Dermis microvascular lymphatic vessel endothelial cell (primary cell): Measurements from ENCODE around the gene NTF4. TPM values are rescaled to one million over a fixed set of nuclear protein-coding genes. Genes with fewer than 3 reads are reported as not detected.
"Not testable (repeated sequence)": the region's sequence is repeated elsewhere in the genome, so short reads cannot be mapped to it uniquely, and the experiment has no call there.

Source experiments
- DNase-seq, 2 donors: peaks; one replicate each; pipeline versions ENCODE4 v3.0.0 to v3.0.0-alpha.2; 2010; ENCODE audit warnings: low read depth in 2 of 2
- total RNA-seq: library from RNA; depleted of rRNA; stranded (reverse); fragments of >200 nt; gene quantifications from 2 replicates; pipeline ENCODE4 v1.2.1, GENCODE V29; 2014

The NTF4 gene
- total RNA-seq, 1 donor from 2014 or later, result not detected

GRCh38 chr19:49022116-49022515 lies 42.5 kb downstream of the NTF4 start:
- no peak for DNase-seq

- DNase-seq, result no peak
These were observed 43.4 kb downstream of the NTF4 start for GRCh38 chr19:49020931-49021895.

- DNase-seq, result no peak
These were observed 44.3 kb downstream of the NTF4 start for GRCh38 chr19:49020342-49020741.

- DNase-seq, result peak in 1 of 2 donors; percentile 42
These were observed 45.2 kb downstream of the NTF4 start for GRCh38 chr19:49019242-49019932.

- DNase-seq, result not testable (repeated sequence)
These were observed 46.0 kb downstream of the NTF4 start for GRCh38 chr19:49018388-49019241.

- peak; percentile 23 to 68 for DNase-seq
These were observed 46.8 kb downstream of the NTF4 start for GRCh38 chr19:49017666-49018351.

GRCh38 chr19:49017041-49017665 lies 47.5 kb downstream of the NTF4 start, which contains the start of gene LHB:
Gene LHB (minus strand): TSS chr19:49017091. CDS start chr19:49017081, 10 bp downstream.
- DNase-seq, result no peak

- no peak for DNase-seq
These were observed 48.4 kb downstream of the NTF4 start for GRCh38 chr19:49016067-49016839.

- DNase-seq, result no peak
These were observed 49.8 kb downstream of the NTF4 start for GRCh38 chr19:49014870-49015255.

GRCh38 chr19:49014123-49014869 lies 50.3 kb downstream of the NTF4 start:
- no peak for DNase-seq

- DNase-seq, result no peak
These were observed 53.4 kb downstream of the NTF4 start for GRCh38 chr19:49011194-49011593.

Other genes with a start within 250 kb of the NTF4 start
- 2.8 and 4.2 TPM in 2 replicates for gene HSD17B14, start 228.3 kb downstream of the NTF4 start, total RNA-seq
- gene PLEKHA4, start 196.2 kb downstream of the NTF4 start, total RNA-seq, result 2.7 and 6.8 TPM in 2 replicates
- 21.6 and 36.4 TPM in 2 replicates for gene PPP1R15A, start 192.4 kb downstream of the NTF4 start, total RNA-seq
- gene TULP2, start 166.1 kb downstream of the NTF4 start, total RNA-seq, result under 0.01 and 0.13 TPM in 2 replicates
- gene NUCB1, start 164.5 kb downstream of the NTF4 start, total RNA-seq, result 89.7 and 166 TPM in 2 replicates
- gene DHDH, start 131.1 kb downstream of the NTF4 start, total RNA-seq, result 0.13 TPM in 1 of 2 replicates, not detected in the other
- 85.0 and 95.6 TPM in 2 replicates for gene BAX, start 109.9 kb downstream of the NTF4 start, total RNA-seq
- gene FTL, start 99.5 kb downstream of the NTF4 start, total RNA-seq, result 625 and 1,172 TPM in 2 replicates
- 14.8 and 16.0 TPM in 2 replicates for gene GYS1, start 71.5 kb downstream of the NTF4 start, total RNA-seq
- 139 and 197 TPM in 2 replicates for gene RUVBL2, start 70.9 kb downstream of the NTF4 start, total RNA-seq
- gene LHB, start 47.7 kb downstream of the NTF4 start, total RNA-seq, result 0.89 TPM in 1 of 2 replicates, not detected in the other
- not detected in 2 replicates for gene CGB3, start 40.5 kb downstream of the NTF4 start, total RNA-seq
- not detected in 2 replicates for gene CGB2, start 32.9 kb downstream of the NTF4 start, total RNA-seq
- not detected in 2 replicates for gene CGB1, start 27.9 kb downstream of the NTF4 start, total RNA-seq
- not detected in 2 replicates for gene CGB5, start 21.0 kb downstream of the NTF4 start, total RNA-seq
- gene CGB8, start 15.7 kb downstream of the NTF4 start, total RNA-seq, result not detected in 2 replicates
- 0.13 TPM in 1 of 2 replicates, not detected in the other for gene CGB7, start 7.1 kb downstream of the NTF4 start, total RNA-seq
- not detected in 2 replicates for gene KCNA7, start 7.9 kb upstream of the NTF4 start, total RNA-seq
- 150 and 160 TPM in 2 replicates for gene SNRNP70, start 20.6 kb upstream of the NTF4 start, total RNA-seq
- gene LIN7B, start 49.6 kb upstream of the NTF4 start, total RNA-seq, result 1.4 and 2.4 TPM in 2 replicates
- gene C19orf73, start 54.3 kb upstream of the NTF4 start, total RNA-seq, result 0.13 and 0.25 TPM in 2 replicates
- gene PPFIA3, start 54.7 kb upstream of the NTF4 start, total RNA-seq, result 4.0 TPM in 2 replicates
- not detected in 2 replicates for gene HRC, start 90.6 kb upstream of the NTF4 start, total RNA-seq
- gene TRPM4, start 93.0 kb upstream of the NTF4 start, total RNA-seq, result 10.8 and 18.2 TPM in 2 replicates